Keratinocyte (primary cell): ENCODE data around the gene TTC38. TPM values are rescaled to one million over a fixed set of nuclear protein-coding genes. Genes with fewer than 3 reads are reported as not detected.

ENCODE experiments used
- DNase-seq: peaks from one replicate; pipeline ENCODE4 v3.0.0-alpha.2; 2011; ENCODE audit warnings: low read depth, missing footprints, low spot score
- FAIRE-seq: peaks from 2 replicates; lab custom pipeline; 2011; peaks lifted over from hg19 to GRCh38; lab: Jason Lieb, UNC
- H2AFZ ChIP-seq: 2 replicates; pipeline ENCODE4 v1.6.0; 2012; ENCODE audit warnings: low read length, control low read depth, inconsistent platforms; ENCODE audit not compliant: control insufficient read depth
- H3K27ac ChIP-seq: 2 replicates; pipeline ENCODE4 v1.5.1; 2011; ENCODE audit warnings: low read length; ENCODE audit not compliant: control insufficient read depth, insufficient read depth
- H3K27me3 ChIP-seq: 3 replicates; pipeline ENCODE4 v1.6.0; 2011; ENCODE audit warnings: low read length; ENCODE audit not compliant: control insufficient read depth, insufficient read depth; ENCODE audit errors: extremely low read depth
- H3K36me3 ChIP-seq, 2 experiments: 2 replicates in 1 of 2; 3 replicates in 1 of 2; pipeline ENCODE4 v1.5.1; 2011; ENCODE audit warnings: low read length in 2 of 2, mild to moderate bottlenecking in 1 of 2; ENCODE audit not compliant: control insufficient read depth in 2 of 2, insufficient read depth in 2 of 2; ENCODE audit errors: extremely low read depth in 1 of 2
- H3K4me1 ChIP-seq: 3 replicates; pipeline ENCODE4 v1.5.1; 2011; ENCODE audit warnings: low read length; ENCODE audit not compliant: control insufficient read depth, insufficient read depth; ENCODE audit errors: extremely low read depth
- H3K4me2 ChIP-seq: 3 replicates; pipeline ENCODE4 v1.6.0; 2011; ENCODE audit warnings: low read depth, low read length; ENCODE audit not compliant: control insufficient read depth, insufficient read depth; ENCODE audit errors: extremely low read depth
- H3K4me3 ChIP-seq, 3 experiments: fragments of 200-600 bp in 1 of 3; sonication (generic) in 1 of 3; 2 replicates in 2 of 3; 3 replicates in 1 of 3; pipeline ENCODE4 v1.5.1; 2011 to 2016; ENCODE audit warnings: low read length in 3 of 3, mild to moderate bottlenecking in 3 of 3, control low read depth in 2 of 3, inconsistent platforms in 1 of 3, low read depth in 1 of 3, mixed read lengths in 1 of 3, mixed run types in 1 of 3, moderate library complexity in 1 of 3; ENCODE audit not compliant: control insufficient read depth in 2 of 3, insufficient read depth in 2 of 3; ENCODE audit errors: extremely low read depth in 1 of 3
- H3K79me2 ChIP-seq: 2 replicates; pipeline ENCODE4 v1.6.0; 2012; ENCODE audit warnings: low read length; ENCODE audit not compliant: control insufficient read depth, insufficient read depth
- H3K9ac ChIP-seq: 3 replicates; pipeline ENCODE4 v1.6.0; 2011; ENCODE audit warnings: low read length; ENCODE audit not compliant: control insufficient read depth, insufficient read depth; ENCODE audit errors: extremely low read depth
- H3K9me1 ChIP-seq: 3 replicates; pipeline ENCODE4 v1.6.0; 2011; ENCODE audit warnings: low read length; ENCODE audit not compliant: control insufficient read depth, insufficient read depth; ENCODE audit errors: extremely low read depth
- H3K9me3 ChIP-seq: 2 replicates; pipeline ENCODE4 v1.5.1; 2012; ENCODE audit warnings: low read depth, low read length; ENCODE audit not compliant: control insufficient read depth
- H4K20me1 ChIP-seq: 3 replicates; pipeline ENCODE4 v1.6.0; 2011; ENCODE audit warnings: low read length; ENCODE audit not compliant: control insufficient read depth, insufficient read depth; ENCODE audit errors: extremely low read depth
- EZH2 ChIP-seq: IDR thresholded peaks from one replicate; pipeline ENCODE4 v1.6.1; 2012; ENCODE audit warnings: inconsistent platforms, mild to moderate bottlenecking, low read length, moderate library complexity
- dilution Hi-C: fragments of 300-500 bp; cut with MboI; formaldehyde crosslinking; loops from one replicate; pipeline ENCODE4 v1.7.0; 2020; ENCODE audit warnings: low sequenced_read_pairs; ENCODE audit not compliant: extremely low pct_ligation_motif_present
- polyA plus RNA-seq, 5 experiments: library from polyadenylated mRNA; depleted of rRNA in 3 of 5; stranded (reverse) in 3 of 5; stranded (forward) in 1 of 5; unstranded in 1 of 5; fragments of >200 nt; gene quantifications; 1 replicate in 1 of 5; 2 replicates in 3 of 5; 3 replicates in 1 of 5; pipeline versions ENCODE4 v1.2.1 to v1.2.3, GENCODE V29; 2011 to 2012; ENCODE audit warnings: missing spikeins in 2 of 5, low read depth in 1 of 5, low replicate concordance in 1 of 5
- TF ChIP-seq, protein P1 (sequence below), 3 experiments: IDR thresholded peaks in 1 of 3; conservative IDR thresholded peaks in 1 of 3; optimal IDR thresholded peaks in 1 of 3; 2 replicates in 2 of 3; 3 replicates in 1 of 3; pipeline versions ENCODE3 to v1.5.1; 2011; ENCODE audit warnings: low read length in 3 of 3, mild to moderate bottlenecking in 3 of 3, moderate library complexity in 2 of 3, control low read depth in 1 of 3, inconsistent platforms in 1 of 3; ENCODE audit not compliant: insufficient read depth in 2 of 3; ENCODE audit errors: extremely low read depth in 1 of 3

The TTC38 gene
- polyA plus RNA-seq, 1 donor (not counting 4 experiments of a cell fraction or from before 2014, with no cell fraction given) = 11.4 TPM

DNA sequence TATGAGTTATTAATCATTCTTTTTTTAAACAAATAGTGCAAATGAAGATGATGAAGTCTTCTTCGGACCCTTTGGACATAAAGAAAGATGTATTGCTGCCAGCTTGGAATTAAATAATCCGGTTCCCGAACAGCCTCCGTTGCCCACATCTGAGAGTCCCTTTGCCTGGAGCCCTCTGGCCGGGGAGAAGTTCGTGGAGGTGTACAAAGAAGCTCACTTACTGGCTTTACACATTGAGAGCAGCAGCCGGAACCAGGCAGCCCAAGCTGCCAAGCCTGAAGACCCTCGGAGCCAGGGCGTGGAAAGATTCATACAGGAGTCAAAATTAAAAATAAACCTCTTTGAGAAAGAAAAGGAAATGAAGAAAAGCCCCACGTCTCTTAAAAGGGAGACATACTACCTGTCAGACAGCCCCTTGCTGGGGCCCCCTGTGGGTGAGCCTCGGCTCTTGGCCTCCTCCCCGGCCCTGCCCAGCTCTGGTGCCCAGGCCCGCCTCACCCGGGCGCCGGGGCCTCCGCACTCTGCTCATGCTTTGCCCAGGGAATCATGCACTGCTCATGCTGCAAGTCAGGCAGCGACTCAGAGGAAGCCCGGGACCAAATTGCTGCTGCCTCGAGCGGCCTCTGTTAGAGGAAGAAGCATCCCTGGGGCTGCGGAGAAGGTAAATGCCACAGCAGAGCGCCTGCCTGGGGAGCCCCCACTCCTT is 40.6 kb downstream of the TTC38 start:
- dilution Hi-C loops = no loop called here
- DNase-seq = no peak
- no peak for FAIRE-seq
- peaks cover under 1% of the 10 kb centered on the region for H3K4me1 ChIP-seq
- H3K9me3 ChIP-seq = no peaks in the 10 kb centered on the region
- H3K4me3 ChIP-seq = no peak overlapping the region
- H3K27ac ChIP-seq = no peak overlapping the region
- peaks cover 40% of the 10 kb centered on the region for H3K79me2 ChIP-seq
- peaks cover 4% of the 10 kb centered on the region for H4K20me1 ChIP-seq
- H3K9me1 ChIP-seq = no peaks in the 10 kb centered on the region
- no peak overlapping the region for H2AFZ ChIP-seq
- H3K36me3 ChIP-seq = peaks cover 1 to 11% of the 10 kb centered on the region in 2 experiments
- H3K4me2 ChIP-seq = no peak overlapping the region
- TF ChIP-seq, protein P1, sequence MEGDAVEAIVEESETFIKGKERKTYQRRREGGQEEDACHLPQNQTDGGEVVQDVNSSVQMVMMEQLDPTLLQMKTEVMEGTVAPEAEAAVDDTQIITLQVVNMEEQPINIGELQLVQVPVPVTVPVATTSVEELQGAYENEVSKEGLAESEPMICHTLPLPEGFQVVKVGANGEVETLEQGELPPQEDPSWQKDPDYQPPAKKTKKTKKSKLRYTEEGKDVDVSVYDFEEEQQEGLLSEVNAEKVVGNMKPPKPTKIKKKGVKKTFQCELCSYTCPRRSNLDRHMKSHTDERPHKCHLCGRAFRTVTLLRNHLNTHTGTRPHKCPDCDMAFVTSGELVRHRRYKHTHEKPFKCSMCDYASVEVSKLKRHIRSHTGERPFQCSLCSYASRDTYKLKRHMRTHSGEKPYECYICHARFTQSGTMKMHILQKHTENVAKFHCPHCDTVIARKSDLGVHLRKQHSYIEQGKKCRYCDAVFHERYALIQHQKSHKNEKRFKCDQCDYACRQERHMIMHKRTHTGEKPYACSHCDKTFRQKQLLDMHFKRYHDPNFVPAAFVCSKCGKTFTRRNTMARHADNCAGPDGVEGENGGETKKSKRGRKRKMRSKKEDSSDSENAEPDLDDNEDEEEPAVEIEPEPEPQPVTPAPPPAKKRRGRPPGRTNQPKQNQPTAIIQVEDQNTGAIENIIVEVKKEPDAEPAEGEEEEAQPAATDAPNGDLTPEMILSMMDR (optimal IDR thresholded peaks at IDR 0.05 in 1 of 3, IDR thresholded peaks at IDR 0.05 in 1 of 3, conservative IDR thresholded peaks at IDR 0.05 in 1 of 3; ENCODE audit: extremely low read depth in 1 of 3, insufficient read depth in 2 of 3, low read length in 3 of 3) = no peak
- TF ChIP-seq EZH2 = no peak
- H3K27me3 ChIP-seq = no peaks in the 10 kb centered on the region
- H3K9ac ChIP-seq = no peak overlapping the region

DNA sequence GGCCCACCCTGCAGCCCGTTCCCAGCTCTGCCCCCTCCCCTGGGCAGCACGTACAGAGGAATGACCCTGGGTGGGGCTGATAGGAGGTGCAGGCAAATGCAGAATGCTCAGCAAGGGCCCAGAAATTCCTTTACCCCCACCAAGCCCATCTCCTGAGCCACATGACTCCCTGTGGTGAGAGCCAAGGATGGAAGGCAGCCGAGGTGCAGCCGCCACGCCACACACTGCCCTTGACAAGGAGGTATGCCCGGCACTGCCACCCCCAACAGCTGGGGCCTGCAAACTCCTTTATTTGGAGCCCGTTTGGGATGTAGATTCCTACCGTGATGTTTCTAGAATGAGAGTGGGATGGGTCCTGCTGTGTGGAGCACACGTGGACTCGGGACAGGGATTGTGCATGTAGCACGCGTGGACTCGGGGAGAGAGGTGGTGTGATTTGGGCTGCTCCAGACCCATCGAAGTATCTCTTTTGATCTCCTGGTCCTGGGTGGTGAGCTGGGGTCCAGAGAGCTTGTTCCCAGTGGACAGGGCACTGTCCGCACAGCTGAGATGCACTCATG is 41.8 kb downstream of the TTC38 start:
- no peaks in the 10 kb centered on the region for H3K4me1 ChIP-seq
- TF ChIP-seq, protein P1 (optimal IDR thresholded peaks at IDR 0.05 in 1 of 3, IDR thresholded peaks at IDR 0.05 in 1 of 3, conservative IDR thresholded peaks at IDR 0.05 in 1 of 3; ENCODE audit: extremely low read depth in 1 of 3, insufficient read depth in 2 of 3, low read length in 3 of 3) = no peak
- TF ChIP-seq EZH2 = no peak
- peaks cover 1 to 16% of the 10 kb centered on the region in 2 experiments for H3K36me3 ChIP-seq
- H3K9me1 ChIP-seq = no peaks in the 10 kb centered on the region
- dilution Hi-C loops = no loop called here
- FAIRE-seq = no peak
- H3K4me3 ChIP-seq = no peak overlapping the region
- H3K4me2 ChIP-seq = no peak overlapping the region
- H3K79me2 ChIP-seq = peaks cover 30% of the 10 kb centered on the region
- H4K20me1 ChIP-seq = peaks cover 2% of the 10 kb centered on the region
- H3K27me3 ChIP-seq = no peaks in the 10 kb centered on the region
- no peak overlapping the region for H2AFZ ChIP-seq
- H3K9me3 ChIP-seq = no peaks in the 10 kb centered on the region
- no peak overlapping the region for H3K9ac ChIP-seq
- no peak for DNase-seq
- no peak overlapping the region for H3K27ac ChIP-seq
